CD4-positive, alpha-beta T cell treated with Interleukin-21 for 1 hour (primary cell): ENCODE results near the gene APCDD1.
"Not testable (repeated sequence)": the region's sequence is repeated elsewhere in the genome, so short reads cannot be mapped to it uniquely, and the experiment has no call there.

Experiments used
- DNase-seq: peaks from one replicate; pipeline ENCODE4 v3.0.0-alpha.2; 2020

Gene APCDD1

DNA sequence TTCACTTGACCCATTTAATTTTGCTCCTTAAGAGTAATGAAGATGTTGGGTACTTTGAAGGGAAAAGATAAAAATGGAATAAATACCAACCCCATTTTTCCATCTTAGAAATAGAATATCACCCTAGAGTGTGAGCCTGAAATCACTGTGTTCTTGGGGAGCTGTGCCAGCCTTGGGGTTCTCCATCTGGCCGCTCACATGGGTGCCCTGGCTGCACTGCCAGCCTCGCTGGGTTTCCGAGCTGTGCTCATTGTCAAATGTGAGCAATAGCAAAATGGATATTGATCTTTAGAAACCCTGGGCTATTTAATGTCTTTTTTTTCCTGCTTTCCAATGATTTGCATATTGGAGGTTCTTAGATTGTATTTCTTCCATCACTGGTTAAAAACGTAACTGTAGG lies 9.3 kb downstream of the APCDD1 start:
- DNase-seq: no peak

DNA sequence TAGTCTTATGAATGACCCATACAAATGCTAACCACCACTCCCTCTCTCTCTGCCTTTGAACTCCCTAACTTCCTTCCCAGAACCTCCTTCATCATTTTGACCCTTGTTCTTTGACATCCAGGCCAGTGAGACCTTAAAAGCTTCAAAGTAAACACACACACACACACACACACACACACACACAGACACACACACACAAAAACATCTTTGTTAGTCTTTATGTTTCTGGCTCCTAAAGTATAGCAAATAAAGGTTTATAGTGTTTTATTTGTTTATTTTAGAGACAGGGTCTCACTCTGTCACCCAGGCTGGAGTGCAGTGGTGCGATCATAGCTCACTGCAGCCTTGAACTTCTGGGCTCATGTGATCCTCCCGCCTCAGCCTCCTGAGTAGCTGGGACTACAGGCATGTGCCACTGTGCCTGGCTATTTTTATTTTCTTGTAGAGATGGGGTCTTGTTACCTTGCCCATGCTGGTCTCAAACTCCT lies 9.8 kb downstream of the APCDD1 start:
- DNase-seq: not testable (repeated sequence)

DNA sequence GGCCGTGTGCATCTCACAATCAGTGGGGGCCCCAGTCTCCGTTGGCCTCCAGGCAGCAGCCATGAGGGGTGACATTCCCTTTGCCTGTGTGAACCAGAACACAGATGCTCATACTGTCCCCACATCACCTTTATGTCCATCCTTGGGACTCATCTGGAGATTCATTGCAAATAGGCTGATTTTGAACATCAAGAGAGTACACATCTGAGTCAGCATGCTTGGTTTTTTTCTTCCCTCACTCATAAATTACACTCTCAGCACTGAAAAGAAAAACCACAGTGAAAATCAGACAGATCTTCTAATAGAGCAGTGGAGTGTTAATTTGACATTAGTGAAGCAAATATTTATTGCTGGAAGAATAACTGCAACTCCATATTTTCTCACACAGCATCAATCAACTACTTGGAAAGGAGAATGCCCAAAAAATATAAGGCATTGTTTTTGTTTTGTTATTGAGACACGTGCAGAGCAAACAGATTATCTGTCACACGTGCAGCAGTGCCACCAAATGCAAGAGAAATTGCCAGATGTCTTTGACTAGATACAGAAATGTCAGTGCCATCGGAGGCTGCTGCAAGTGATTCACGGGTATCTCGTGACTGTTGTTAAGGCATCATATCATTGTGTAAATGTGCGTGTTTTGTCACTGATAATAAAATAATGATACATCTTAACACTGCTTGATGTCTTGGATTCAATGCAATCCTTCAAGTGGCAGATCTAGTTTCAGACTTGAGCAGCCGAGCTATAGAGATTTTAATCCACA lies 10.9 kb downstream of the APCDD1 start:
- DNase-seq: no peak

DNA sequence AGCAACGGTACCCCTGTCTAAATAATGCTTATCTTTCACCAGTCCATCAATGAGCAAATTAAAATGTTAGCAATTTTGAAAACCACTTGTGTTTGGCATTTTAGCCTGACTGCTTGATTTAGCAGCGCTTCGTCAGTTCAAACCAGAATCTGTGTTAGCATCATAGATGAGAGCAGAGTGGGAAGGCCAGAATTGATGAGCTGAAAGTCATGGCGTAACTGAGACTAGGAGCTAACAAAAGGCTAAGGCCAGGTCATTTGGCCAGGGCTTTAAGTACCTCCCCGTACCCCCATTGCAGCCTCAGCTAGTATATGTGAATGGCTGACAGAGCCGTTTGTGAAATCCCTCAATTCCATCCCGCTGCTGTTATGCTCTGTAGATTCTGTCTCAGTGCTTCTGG lies 16.0 kb downstream of the APCDD1 start:
- no peak for DNase-seq

DNA sequence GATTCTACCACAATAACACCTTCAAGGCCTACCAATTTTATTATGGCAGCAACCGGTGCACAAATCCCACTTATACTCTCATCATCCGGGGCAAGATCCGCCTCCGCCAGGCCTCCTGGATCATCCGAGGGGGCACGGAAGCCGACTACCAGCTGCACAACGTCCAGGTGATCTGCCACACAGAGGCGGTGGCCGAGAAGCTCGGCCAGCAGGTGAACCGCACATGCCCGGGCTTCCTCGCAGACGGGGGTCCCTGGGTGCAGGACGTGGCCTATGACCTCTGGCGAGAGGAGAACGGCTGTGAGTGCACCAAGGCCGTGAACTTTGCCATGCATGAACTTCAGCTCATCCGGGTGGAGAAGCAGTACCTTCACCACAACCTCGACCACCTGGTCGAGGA lies 17.1 kb downstream of the APCDD1 start:
- DNase-seq: no peak

DNA sequence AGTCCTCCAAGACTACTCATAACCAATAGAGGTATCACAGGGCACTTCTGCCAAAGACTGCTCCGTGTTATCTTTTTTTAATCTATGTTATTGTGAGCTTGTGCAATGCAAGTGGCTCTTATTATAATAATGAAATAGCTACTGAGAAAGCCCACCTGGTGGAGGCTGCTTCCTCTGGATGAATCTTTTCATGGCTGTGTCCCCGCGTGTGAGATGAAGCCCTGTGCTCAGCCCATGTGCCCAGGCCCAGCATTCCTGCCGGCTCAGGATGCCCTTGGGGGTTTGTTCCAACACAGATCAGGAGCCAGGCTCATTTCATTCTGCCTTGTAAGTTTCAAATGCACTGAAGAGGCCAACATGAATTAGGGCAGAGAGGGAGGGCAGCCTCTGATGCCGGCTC lies 18.7 kb downstream of the APCDD1 start:
- DNase-seq: no peak

DNA sequence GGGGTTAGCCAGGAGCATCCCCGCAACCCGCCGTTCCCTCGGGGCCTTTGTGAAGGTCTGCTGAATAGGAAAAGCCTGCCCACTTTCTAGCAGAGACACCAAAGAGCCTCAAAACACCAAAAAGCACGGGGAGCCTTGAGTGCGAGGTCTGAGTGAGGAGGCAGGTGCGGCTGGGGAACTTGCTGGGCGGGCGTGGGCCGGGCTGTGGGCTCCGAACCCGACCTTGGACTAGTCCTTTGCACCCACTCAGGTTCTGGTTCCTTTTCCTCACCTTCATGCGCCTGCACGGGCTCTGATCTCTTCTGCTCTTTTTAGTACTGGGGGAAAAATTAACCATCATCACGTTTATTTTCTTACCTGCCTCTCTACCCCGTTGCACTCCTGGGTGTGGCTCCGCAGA lies 19.9 kb downstream of the APCDD1 start:
- no peak for DNase-seq

DNA sequence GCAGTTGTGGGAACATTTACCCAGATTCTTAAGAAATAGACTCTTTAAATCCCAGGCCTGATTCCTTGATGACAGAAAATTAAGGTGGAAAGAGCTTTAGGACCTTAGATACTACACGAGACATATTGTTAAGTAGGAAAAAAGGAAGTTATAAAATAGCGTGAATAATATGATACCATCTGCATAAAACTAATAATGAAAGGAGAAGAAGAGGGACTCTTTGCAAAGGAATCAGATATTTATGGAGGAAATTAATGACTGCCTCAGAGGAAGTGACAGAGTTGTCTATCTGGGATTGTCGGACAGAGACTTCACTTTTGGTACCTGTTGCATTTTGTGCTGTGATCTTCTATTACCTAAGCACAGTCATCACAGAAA lies 20.8 kb downstream of the APCDD1 start:
- no peak for DNase-seq

DNA sequence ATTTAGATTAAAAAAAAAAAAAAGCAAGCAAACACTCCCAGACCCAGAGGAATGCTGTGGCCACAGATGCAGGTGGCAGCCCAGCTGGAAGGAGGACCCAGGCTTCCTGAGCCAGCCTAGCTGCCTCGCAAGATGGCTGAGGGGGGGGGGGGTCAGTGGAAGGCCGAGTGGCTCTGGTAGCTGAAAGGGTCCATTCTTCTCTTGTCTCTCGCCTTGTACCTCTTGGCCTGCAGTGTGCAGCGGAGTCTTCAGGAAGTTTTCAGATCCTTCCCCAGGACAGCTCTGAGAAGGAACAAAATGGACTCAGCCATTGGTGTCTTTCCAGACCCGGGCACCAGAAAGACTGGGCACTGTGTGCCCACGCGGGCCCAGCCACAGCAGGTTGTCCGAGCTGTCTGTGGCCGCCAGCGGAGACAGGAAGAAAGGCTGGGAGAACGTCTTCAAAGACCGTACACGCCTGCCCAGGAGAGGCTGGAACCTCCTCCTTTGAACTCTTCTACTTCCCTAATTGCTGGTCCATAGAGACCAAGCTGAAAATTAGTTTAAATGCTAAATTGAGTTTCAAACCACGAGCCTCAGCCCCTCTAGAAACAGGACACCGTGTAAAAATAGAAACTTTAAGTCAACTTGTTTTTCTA lies 21.3 kb downstream of the APCDD1 start:
- no peak for DNase-seq

DNA sequence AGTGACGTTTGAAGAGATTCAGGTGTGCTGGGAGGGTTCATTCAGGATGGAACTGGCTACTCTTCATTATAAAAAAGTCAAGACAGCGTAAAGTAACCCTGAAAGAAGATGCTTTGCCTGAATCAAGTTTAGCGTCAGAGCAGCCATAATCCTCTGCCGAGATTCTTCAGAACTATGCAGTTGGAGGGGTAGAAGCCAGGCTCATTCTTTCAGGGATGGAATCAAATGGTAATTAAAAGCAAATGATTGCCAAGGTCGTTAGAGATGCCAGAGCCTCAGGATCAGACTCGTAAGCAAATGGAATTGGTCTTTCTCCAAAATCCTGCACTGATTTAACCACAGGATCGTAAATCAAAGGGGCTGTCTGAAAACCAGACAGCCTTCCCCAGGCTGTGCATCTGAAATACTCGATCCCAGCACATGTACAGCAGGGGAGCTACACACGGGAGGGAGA lies 21.9 kb downstream of the APCDD1 start:
- no peak for DNase-seq

DNA sequence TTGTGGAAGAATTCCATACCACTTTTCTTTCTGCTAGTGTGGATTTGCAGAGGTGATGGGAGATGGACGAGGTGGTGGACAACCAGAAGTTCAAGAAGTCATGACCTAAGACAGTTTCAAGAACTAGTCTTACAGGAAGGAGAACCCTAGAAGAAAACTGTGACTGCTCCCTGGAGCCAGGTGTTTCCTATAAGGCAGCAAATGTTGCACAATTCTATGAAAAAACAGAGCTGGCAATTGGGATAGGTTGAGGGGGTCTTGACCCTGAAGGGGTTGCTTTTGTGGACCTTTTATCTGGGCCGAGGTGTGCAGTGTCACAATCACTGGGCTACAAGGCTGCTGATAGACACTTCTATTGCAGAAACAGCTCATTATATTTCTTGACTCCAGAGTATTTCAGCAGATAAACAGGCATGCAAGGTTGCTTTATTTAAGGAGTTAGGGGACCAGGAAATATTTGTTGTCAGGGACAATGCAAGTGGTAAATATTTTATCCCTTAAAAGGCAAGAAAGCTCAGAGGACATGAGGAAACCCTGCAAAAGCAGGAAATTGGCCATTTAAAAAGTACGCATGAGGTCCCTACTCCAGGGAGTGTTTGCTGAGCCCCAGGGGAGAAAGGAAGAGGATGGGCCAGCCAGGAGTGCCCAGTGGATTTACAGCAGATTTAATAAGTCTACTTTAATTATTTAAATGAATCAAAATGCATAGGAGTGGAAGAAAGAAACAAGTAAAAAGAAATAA lies 22.9 kb downstream of the APCDD1 start:
- no peak for DNase-seq

DNA sequence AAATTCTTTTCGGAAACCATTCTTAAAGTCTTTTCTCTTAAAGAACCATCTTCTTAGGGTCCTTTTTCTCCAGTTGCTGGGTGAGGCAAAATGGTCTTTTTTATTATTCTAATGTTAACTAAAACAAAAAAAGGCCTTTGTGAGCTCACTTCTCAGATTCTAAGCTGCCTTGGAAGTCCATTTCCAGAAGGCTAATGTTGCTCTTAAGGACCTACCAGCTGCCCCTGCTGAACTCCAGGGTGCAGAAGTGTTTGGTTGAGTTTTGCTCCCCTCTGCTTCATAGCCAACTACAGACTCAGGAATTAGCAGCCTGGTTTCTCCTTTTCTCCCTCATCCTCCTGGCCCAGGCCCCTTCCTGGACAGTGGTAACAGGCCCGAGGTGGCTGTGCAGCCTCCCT lies 23.4 kb downstream of the APCDD1 start:
- no peak for DNase-seq

DNA sequence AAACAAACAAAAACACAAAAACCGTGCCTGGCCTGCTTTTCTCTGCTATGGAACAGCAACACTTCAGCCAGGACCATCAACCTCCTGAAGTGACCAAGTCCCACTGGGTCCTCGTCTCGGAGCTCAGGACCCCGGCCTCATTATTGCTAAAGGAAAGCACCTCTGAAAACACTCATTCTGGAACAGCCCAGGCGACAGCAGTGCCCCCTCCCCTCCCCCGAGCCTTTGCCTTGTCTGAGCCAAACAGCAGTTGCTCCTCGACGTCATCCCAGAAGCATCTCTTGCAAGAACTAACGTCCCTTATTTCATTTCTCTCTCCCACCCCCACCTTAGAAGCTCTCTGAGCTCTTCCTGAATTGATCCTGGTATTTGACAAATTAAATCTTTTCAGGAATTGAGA lies 27.4 kb downstream of the APCDD1 start:
- DNase-seq: no peak

DNA sequence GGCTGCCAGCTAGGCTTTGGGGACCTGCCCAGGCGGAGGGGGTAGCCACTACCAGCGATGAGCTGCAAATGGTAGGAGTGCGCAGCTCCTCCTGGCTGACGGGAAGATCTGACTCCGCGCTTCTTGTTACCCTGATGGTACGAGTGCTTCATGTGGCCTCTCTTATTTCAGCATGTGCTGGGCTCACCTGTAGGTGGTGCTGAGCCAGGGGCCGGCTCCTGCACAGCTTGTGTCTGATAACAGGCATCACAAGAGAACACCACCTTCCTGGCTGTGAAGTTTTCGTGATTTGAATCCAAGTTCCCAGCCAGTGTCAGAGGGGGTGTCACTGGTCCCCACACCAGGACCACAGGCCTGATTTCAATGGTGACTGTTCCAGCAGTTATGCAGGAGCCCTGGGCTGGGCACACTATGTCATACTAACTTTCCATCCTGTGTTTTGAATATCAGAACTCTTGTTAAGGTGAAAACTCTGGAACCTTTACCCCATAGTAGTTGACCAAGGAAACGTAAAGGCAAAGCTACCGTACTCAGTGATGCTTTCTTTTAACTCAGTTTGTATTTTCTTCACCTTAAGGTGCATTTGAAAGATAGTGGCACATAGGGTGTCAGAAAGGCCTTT lies 28.0 kb downstream of the APCDD1 start:
- DNase-seq: no peak

DNA sequence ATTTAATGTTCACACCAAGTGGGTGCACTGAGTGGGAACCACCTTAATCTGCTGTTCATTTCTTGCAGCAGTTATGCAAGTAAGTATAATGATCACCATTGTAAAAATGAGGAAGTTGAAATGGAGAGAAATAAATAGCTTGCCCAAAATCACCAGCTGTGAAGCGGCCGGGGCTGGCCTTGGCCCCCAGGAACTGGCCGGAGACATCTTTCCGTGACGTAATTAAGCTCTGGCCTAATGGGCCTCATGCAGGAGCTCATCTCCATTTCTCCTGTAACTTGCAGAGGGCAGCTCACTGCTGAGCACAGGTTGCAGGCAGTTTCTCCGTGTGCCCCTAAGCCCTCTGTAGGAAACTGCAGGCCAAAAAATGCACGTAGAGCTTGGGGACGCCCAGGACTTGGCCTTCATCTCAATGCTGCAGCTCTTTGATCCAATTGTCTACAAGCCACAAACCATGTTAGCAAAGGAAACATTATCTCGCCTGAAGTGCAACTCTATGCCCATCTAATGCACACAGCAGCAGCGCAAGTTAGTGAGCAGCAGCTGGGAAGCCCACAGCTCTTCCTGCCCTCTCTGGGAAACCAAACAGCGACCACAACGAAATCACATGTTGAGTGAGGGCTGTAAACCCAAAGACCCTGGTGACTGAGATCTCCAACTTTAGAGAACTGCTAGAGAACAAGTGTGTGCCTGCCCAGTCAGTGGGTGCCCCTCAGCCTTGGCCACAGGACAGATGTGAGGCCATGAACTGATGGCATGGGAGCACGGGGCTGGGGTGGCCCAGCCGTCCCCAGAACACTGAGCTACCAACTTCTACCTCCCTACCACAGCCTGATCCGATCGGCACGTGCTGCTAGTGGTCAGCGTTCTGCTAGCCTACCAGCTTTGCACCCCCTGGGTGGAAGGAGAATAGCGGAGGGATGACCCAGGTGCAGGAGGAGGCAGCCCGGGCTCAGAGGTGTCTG lies 28.8 kb downstream of the APCDD1 start:
- DNase-seq: no peak

DNA sequence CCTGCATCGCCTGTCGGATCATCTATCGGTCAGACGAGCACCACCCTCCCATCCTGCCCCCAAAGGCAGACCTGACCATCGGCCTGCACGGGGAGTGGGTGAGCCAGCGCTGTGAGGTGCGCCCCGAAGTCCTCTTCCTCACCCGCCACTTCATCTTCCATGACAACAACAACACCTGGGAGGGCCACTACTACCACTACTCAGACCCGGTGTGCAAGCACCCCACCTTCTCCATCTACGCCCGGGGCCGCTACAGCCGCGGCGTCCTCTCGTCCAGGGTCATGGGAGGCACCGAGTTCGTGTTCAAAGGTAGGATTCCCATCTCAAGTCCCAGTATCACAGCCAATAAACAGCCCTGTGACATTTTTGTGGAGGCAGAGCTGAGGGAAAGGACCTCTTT lies 31.0 kb downstream of the APCDD1 start:
- no peak for DNase-seq

DNA sequence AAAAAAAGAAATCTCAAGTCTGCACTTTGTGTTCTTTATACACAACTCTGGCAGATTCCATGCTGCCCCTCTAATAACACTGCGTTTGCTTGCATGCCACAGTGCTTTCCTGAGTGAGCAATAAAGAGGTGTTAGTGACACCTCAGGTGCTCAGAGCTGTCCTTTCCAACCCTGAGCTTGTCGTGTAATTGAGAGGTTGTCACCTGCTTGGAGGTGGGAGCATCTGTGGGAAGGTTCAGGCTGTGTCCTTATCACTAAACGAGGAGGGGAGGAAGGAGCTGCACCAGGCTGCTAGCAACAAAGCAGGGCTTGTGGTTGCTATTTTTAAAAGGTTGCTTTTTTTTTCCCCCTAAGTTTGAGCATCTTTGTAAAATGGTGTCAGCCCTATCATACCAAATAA lies 31.9 kb downstream of the APCDD1 start:
- DNase-seq: no peak

DNA sequence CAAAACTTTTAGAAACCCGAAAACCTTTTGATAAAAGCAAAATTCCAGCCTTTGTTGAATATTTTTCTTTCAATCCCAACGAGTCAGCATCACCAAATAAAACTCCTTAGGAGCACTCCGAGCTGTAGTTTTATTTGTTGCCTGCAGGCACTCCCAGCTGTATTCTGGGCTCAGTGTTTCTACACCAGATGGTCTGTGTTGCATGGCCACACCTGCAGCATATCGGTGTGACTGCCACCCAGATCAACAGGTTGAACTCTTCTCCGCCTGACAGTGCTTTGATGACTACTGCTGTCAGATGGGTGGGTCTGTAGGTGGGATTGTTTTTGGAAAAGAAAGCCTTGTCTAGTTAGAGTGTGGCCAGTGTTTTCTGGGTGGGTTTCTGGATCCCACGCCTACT lies 32.7 kb downstream of the APCDD1 start:
- DNase-seq: no peak

DNA sequence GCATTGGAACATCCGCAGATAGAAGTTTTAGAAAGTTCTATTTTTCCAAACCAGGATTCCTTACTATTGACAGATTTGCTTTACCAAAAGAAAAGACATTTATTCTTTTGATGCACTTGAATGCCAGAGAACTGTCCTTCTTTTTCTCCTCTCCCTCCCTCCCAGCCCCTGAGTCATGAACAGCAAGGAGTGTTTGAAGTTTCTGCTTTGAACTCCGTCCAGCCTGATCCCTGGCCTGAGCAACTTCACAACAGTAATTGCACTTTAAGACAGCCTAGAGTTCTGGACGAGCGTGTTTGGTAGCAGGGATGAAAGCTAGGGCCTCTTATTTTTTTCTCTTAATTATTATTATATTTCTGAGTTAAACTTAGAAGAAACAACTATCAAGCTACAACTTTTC lies 33.6 kb downstream of the APCDD1 start:
- no peak for DNase-seq

DNA sequence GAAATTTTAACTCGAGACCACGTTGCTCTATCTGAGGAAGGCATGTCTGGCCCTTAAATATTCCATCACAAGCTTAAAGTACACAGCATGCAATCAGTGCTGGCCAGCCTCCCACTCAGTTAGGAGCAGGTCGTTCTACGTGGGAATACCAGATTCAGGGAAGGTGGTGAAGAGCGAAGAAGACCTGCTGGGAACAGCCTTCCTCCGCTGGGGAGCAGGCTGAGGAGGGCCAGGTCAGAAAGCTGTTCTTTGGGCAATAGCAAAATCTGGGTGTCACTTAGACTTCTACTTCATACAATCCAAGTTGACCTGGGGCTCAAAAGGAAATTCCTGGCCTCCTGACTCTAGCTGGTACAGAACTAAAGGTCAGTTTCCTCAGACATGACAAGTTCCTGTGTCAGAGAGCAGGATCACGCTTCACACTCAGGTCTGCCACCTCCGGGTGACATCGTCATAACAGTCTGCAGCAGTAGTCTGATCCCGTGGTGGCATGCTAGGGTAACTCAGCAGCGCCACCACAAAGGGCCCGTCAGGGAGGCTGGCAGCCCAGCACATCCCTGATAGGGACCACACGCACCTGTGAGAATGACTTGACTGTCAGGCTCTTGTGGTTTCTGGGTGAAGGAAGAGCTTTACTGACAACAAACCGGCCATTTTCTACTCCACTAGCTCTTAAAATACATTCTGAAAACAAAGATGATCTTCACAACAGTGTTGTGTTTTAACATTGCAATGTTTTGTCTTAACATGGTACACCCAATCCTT lies 36.1 kb downstream of the APCDD1 start:
- peak; percentile 56 for DNase-seq

DNA sequence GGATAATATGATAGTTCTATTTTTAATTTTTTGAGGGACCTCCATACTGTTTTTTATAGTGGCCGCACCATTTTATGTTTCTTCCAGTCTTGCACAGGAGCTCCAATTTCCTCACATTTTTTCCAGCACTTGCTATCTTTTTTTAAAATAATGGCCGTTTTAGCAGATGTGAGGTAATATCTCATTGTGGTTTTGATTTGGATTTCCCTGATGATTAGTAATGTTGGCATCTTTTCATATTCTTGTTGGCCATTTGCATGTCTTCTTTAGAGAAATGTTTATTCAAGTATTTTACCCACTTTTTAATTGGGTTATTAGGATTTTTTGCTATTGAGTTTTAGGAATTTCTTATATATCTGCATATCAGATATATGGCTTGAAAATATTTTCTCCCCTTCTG lies 41.5 kb downstream of the APCDD1 start:
- no peak for DNase-seq
